ENCODE data around the gene IGLL5.

GRCh38 chr22:22920910-22921550, 33.4 kb downstream of the IGLL5 start:
- no peak for TF ChIP-seq CTCF (IDR thresholded peaks at IDR 0.05; ENCODE audit: low read length)
- no peak for TF ChIP-seq EZH2 (optimal IDR thresholded peaks at IDR 0.05; ENCODE audit: low read depth, low read length)
